ENCODE measurements around the gene ALKBH2.

DNA sequence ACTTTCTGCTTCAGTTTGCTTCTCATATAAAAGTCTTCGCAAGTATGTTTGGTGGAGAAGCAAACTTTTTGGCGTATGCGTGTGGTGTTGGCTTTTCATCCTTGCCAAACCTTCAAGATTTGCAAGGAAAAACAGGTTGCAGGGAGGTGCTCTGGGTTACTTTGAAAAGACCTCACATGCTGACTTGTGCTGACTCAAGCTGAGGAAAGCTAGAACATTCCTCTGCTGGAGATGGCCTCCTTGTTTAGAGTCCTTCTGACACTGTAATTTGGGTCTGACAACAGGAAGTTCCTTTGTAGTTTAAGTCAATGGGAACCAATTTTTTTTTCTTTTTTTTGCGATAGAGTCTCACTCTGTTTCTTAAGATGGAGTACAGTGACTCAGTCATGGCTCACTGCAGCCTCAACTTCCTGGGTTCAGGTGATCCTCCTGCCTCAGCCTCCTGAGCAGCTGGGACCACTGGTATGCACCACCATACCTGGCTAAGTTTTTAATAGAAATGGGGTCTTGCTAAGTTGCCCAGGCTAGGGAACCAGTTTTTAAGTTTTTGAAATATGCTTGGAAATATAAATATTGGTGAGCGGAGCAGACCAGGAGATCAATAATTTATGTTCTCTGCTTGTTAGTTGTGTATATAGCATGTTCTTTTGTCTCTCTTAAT lies 20.5 kb upstream of the ALKBH2 start:
- TF ChIP-seq EZH2 (IDR thresholded peaks at IDR 0.05; ENCODE audit: insufficient read depth, poor library complexity, severe bottlenecking) (no peak), EZH2phosphoT487 (IDR thresholded peaks at IDR 0.05; ENCODE audit: insufficient read depth, low read depth) (no peak)
